Activated CD4-positive, alpha-beta T cell treated with anti-CD3 and anti-CD28 coated beads, Interleukin-10, Interleukin-2, amounts not matched to agents 100 ng/mL and 50 ng/mL, durations not matched to agents 16 hours and 8 hours (primary cell): Measurements from ENCODE around the gene ISLR2.

Experiments
- DNase-seq: peaks from one replicate; pipeline ENCODE4 v3.0.0-alpha.2; 2020

The ISLR2 gene

GRCh38 chr15:74128785-74129585 lies 1.4 kb upstream of the ISLR2 start:
- no peak for DNase-seq

GRCh38 chr15:74129586-74130154 lies 716 bp upstream of the ISLR2 start:
- DNase-seq = no peak

GRCh38 chr15:74130849-74131627 lies 652 bp downstream of the ISLR2 start:
- no peak for DNase-seq

- no peak for DNase-seq
Measured at GRCh38 chr15:74131628-74132413, 1.4 kb downstream of the ISLR2 start.

GRCh38 chr15:74132681-74133651 lies 2.6 kb downstream of the ISLR2 start:
- peak; percentile 43 for DNase-seq

- no peak for DNase-seq
Measured at GRCh38 chr15:74133694-74134386, 3.5 kb downstream of the ISLR2 start.

- peak; percentile 46 for DNase-seq
Measured at GRCh38 chr15:74134387-74135027, 4.1 kb downstream of the ISLR2 start.

GRCh38 chr15:74135041-74135565 lies 4.7 kb downstream of the ISLR2 start:
- no peak for DNase-seq

- DNase-seq = no peak
Measured at GRCh38 chr15:74136540-74136813, 6.1 kb downstream of the ISLR2 start.

- DNase-seq = no peak
Measured at GRCh38 chr15:74136814-74137536, 6.6 kb downstream of the ISLR2 start.

GRCh38 chr15:74137537-74137894 lies 7.1 kb downstream of the ISLR2 start:
- DNase-seq = no peak

GRCh38 chr15:74138642-74139041 lies 8.3 kb downstream of the ISLR2 start:
- DNase-seq = no peak

- no peak for DNase-seq
Measured at GRCh38 chr15:74141591-74141990, 11.2 kb downstream of the ISLR2 start.

GRCh38 chr15:74144153-74144775 lies 13.9 kb downstream of the ISLR2 start:
- no peak for DNase-seq

- no peak for DNase-seq
Measured at GRCh38 chr15:74146277-74146800, 16.0 kb downstream of the ISLR2 start.

- DNase-seq = no peak
Measured at GRCh38 chr15:74147051-74147450, 16.7 kb downstream of the ISLR2 start.

- DNase-seq = no peak
Measured at GRCh38 chr15:74155766-74156417, 25.5 kb downstream of the ISLR2 start.

GRCh38 chr15:74156678-74157411 lies 26.5 kb downstream of the ISLR2 start:
- DNase-seq = peak; percentile 25
